Cortex of kidney (tissue), 1 donor: Measurements from ENCODE around the gene DGKD.
"Not testable (repeated sequence)": the region's sequence is repeated elsewhere in the genome, so short reads cannot be mapped to it uniquely, and the experiment has no call there.

Source experiments
- DNase-seq: peaks from one replicate; lab custom pipeline; 2025; lab: John Stamatoyannopoulos, UW

The DGKD gene

GRCh38 chr2:233386382-233387041 lies 32.2 kb downstream of the DGKD start:
- DNase-seq: no peak

DNA sequence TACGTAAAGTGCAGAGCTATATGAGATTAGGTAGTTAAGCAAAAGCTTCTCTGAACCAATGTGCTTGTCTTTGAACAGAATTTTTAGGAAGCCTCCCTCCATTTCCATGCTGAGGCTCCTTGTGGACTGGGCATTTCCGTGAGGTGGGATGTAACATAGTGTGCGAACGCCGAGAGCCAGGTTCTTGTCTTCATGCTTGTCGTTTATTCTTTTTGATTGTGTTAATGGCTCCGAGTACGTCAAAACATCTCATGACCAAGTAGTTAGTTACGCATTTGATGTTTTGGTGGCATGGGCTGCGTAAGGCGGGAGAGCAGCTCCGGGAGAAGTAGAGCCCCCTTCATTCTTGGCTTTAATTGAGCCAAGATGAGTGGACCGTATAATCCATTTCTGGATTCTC lies 32.9 kb downstream of the DGKD start:
- no peak for DNase-seq

DNA sequence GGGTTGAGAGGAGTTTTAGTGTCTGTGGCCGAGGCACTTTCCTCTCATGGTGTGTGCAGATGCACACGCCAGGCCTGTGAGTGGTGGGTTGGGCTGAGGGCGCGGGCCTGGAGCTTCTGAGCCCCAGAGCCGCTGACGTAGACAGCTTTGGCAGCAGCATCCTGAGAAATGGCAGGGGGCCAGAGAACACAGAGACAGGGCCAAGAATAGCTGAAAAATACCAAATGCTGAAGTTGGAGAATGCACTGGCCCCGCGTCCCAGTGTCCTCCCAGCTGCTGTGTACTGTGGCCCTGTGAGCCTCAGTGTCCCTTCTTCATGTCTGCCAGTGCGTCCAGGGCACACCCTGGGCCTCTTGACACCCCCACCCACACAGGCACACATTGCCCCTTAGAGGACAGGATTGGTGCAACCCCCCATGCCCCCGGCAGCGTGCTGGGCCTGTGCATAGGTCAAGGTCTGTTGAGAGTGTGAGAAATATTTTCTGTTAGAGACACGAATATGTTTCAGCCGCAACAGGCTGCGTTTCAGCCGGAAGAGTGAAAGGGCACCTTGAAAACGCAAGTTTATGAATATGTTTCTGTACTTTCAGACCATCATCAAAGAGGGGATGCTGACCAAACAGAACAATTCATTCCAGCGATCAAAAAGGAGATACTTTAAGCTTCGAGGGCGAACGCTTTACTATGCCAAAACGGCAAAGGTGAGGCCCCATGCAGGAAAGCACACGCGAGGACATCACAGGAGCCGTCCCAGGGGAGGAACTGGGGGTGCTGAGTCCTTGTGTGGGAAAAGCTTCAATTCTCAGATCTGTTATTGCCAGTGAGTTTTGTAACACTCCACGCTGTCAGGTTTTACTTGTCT lies 33.6 kb downstream of the DGKD start:
- DNase-seq: no peak

DNA sequence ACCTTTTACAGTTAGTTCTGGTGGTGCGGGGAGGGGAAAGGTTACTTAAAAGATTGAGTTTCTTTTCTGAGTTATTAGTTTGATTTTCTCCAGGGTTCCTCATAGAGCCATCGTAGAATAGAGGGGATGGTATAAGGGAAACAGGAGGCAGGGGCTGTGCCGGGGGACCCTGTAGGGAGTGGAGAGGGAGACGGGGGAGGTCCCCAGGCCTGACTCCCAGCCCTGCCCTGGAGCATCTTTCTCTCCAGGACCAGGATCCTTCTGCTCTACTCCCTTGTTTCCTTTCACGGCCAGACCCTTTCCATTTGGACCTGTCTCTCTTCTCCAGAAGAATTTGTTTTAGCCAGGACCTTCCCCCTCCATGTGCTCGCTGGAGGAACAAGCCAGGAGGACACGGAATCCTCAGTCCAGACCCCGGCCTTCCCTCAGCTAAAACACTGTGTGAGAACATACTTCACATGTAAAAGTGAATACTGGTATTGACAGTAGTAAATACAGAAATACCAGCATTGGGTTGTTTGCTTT lies 35.4 kb downstream of the DGKD start:
- no peak for DNase-seq

- no peak for DNase-seq
These were observed 41.4 kb downstream of the DGKD start for GRCh38 chr2:233395687-233396086.

DNA sequence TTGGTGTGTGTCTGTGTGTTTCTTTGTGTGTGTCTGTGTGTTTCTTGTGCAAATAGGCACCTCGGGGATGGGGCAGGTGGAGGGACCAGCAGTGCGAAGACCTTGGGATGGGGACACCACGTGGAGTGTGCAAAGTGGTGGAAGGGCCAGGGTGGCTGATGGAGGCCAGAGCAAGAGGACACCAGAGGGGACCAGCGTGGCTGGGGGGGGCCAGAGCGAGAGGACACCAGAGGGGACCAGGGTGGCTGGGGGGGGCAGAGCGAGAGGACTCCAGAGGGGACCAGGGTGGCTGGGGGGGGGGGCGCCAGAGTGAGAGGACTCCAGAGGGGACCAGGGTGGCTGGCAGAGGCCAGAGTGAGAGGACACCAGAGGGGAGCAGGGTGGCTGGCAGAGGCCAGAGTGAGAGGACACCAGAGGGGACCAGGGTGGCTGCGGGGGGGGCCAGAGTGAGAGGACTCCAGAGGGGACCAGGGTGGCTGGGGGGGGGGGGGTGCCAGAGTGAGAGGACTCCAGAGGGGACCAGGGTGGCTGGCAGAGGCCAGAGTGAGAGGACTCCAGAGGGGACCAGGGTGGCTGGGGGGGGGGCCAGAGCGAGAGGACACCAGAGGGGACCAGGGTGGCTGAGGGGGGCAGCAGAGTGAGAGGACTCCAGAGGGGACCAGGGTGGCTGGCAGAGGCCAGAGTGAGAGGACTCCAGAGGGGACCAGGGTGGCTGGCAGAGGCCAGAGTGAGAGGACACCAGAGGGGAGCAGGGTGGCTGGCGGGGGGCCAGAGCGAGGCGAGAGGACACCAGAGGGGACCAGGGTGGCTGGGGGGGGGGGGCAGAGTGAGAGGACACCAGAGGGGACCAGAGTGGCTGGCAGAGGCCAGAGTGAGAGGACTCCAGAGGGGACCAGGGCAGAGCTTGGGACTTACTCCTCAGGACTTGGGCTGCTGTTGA lies 42.7 kb downstream of the DGKD start:
- not testable (repeated sequence) for DNase-seq

DNA sequence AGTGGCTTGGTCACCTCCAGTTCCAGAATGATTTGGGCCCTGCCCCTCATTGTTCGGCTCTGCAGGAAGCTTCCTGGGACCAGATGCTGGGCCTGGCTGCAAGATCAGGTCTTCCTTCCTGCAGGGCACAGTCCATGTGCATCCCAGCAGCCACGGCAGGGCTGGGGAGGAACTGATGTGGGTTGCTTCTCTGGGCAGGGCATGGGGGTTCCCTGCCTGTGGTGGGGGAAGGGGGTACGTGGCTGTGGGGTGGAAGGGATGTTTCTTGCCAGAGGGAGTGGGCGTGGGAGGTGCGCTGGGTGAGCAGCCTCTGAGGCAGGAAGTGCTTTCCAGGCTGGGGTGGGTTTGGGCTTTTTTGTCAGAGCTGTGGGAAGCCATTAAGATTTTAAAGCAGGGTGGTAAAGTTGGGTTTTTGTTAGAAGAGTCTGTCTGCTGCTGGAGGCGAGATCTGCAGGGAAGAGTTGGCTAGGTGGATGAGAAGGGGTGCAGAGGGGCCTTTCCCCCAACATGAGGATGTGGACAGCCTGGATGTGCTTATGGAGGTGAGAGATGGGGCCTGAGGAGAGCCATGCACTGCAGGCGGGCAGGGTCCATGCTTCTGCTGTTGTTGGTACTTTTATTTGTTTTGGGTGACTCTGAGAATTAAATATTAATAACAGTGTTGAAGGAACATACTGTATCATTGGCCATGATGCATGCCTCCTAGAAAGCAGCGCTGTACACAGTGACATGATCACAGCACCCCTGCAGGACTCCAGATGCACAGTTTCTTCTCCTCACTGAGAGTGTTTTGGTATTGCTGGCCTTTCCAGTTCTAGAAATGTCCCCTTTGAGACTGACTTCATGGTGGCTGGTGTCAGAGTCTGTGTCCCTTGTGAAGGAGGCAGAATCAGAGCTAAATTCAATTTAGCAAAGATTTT lies 45.3 kb downstream of the DGKD start:
- no peak for DNase-seq

GRCh38 chr2:233400341-233400740 lies 46.0 kb downstream of the DGKD start:
- no peak for DNase-seq

DNA sequence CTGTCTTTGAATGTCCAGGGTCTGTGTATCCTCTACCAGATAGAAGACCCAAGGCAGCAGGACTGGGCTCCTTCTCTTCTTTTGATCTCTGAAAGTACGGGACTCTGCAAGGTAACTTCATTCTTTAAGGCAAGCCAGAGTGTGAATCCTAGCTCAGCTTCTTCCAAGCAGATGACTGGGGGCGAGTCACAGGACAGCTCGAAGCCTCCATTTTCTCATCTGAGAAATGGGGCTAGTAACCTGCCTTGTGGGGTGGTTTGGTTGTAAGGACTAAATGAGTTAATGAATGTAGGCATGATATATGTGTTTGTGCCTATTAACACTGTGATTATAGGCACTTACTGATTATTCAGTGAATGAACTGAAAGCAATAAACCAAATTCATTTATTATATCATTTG lies 46.7 kb downstream of the DGKD start:
- no peak for DNase-seq

GRCh38 chr2:233402346-233402745 lies 48.1 kb downstream of the DGKD start:
- DNase-seq: no peak

DNA sequence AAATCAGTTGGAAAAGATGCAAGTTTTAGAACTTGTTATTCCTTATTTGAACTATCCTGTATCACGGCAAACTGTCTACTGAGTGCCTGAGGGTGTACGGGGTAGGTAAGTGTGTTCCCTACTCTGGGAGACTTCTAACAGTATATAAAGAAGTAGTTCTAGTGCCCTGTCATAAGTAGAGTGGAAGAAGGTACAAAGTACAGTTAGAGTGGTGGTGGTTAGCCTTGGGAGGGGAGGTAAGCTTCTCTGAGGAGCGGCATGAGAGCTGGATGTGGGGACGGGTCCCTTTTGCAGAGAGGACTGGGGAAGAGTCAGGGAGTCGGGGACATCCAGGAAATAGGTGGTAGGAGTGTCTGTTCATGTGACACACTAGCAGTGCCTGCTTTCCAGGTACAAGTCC lies 48.5 kb downstream of the DGKD start:
- DNase-seq: no peak

GRCh38 chr2:233404222-233404621 lies 49.9 kb downstream of the DGKD start:
- DNase-seq: no peak

GRCh38 chr2:233406865-233407264 lies 52.6 kb downstream of the DGKD start:
- no peak for DNase-seq

- no peak for DNase-seq
These were observed 53.5 kb downstream of the DGKD start for GRCh38 chr2:233407771-233408181.

DNA sequence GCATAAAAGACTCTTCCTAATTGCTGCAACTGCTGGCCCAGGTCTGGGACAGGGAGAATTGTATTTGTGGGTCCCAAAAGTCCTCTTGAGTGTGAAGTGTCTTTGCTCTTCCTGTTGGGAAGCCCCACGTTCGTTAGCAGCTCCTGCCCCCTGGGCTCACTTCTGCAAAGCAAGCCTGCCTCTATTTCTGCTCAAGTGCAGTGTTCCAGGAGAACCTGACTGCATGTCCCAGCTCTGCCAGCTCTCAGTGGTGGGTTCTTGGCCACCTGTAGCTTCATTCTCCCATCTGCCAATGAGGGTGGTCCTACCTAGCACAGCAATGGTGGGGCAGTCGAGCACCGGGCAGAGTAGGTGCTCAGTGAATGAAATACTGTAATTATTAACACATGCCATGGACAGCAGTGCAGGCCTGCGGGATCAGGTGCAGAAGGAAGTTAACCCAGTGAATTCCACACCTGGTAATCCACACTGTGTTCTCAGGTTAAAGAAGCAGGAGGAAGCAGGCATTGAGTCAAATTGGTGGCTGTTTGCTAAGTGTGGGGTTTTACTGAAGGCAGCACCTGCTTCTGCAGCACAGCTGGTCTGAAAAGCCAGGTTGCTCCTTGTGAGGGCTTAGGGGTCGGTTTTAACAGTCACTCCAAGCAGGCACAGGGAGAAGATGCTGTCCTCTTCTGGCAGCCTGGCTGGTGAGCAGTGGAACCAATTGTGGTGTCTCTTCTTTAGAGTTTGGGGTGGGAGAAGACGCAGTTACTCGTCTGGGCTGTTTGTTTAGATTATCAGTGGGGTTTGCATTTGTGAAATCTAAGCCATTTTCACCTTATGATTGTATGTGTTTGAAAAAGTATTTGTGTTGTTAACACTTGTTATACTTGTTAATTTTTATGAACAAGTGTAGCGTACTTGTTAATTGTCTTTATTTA lies 54.3 kb downstream of the DGKD start:
- DNase-seq: no peak

DNA sequence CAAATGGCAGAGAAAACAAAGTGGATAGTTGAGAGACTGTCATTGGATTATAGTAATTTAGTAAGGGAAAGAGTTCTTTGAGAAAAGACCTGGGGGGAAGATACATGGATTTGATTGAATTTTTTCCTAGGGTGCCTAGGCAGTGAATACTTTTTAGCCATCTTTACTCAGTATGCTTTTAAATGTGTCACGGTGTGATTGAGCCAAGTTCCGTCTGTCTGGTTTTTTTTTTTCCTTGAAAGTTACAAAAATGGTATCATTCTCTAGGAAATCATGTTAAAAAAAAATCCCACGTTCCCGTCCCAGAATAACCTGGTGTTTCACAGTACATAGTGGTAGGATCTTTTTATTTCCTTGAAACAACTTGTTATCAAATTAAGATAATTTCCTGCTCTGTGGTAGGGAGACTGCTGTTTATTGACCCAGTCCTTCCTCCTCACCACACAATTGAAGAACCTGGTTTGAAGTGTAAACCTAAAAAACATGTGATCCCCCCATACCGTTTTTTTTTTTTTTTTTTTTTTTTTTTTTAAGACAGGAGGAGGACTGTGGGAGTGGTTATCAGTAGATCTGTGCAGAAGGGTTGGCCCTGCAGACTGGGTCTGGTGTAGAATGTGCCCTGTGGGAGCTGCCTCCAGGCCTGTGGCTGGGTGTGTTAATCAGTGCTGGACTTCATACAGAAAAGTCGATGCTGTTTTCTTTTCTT lies 55.1 kb downstream of the DGKD start:
- DNase-seq: no peak

- DNase-seq: no peak
These were observed 56.0 kb downstream of the DGKD start for GRCh38 chr2:233410196-233410760.

GRCh38 chr2:233411162-233411561 lies 56.9 kb downstream of the DGKD start:
- DNase-seq: no peak

GRCh38 chr2:233412405-233412804 lies 58.1 kb downstream of the DGKD start:
- DNase-seq: no peak
